Thyroid gland (tissue), 4 donors: ENCODE results near the gene GRIA1.

Experiments
- POLR2A ChIP-seq, 2 donors: fragments of 450-650 bp; IDR thresholded peaks; one replicate each; pipeline ENCODE4 v1.6.1; 2017; ENCODE audit warnings: antibody characterized with exemption in 2 of 2, mild to moderate bottlenecking in 2 of 2, moderate library complexity in 1 of 2
- TF ChIP-seq, protein P1 (sequence below), 6 experiments: fragments of 200-600 bp in 3 of 6; fragments of 450-650 bp in 3 of 6; sonication (generic) in 3 of 6; IDR thresholded peaks; one replicate each; pipeline ENCODE4 v1.5.1; 2016 to 2019; ENCODE audit warnings: antibody characterized with exemption in 6 of 6, mild to moderate bottlenecking in 2 of 6, inconsistent platforms in 1 of 6, moderate library complexity in 1 of 6

DNA sequence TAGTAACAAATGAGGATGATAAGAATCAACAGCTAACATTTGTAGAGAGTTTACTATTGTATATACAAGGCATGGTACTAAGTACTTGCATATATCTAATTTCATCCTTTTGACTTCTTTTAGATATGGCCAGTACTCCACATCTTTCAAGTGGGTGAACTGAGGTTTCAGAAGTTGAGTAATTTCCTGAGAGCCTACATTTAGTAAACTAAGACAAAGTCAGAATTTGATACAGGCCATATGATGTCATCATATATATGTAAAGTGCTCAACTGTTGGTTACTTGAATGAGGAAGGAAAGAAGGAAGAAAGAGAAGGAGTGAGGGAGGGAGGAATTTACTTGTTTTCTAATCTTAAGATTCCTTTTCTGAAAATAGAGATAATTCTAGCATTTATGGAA lies 52.8 kb downstream of the GRIA1 start:
- TF ChIP-seq, protein P1, sequence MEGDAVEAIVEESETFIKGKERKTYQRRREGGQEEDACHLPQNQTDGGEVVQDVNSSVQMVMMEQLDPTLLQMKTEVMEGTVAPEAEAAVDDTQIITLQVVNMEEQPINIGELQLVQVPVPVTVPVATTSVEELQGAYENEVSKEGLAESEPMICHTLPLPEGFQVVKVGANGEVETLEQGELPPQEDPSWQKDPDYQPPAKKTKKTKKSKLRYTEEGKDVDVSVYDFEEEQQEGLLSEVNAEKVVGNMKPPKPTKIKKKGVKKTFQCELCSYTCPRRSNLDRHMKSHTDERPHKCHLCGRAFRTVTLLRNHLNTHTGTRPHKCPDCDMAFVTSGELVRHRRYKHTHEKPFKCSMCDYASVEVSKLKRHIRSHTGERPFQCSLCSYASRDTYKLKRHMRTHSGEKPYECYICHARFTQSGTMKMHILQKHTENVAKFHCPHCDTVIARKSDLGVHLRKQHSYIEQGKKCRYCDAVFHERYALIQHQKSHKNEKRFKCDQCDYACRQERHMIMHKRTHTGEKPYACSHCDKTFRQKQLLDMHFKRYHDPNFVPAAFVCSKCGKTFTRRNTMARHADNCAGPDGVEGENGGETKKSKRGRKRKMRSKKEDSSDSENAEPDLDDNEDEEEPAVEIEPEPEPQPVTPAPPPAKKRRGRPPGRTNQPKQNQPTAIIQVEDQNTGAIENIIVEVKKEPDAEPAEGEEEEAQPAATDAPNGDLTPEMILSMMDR (IDR thresholded peaks at IDR 0.05): no peak
- no peak for TF ChIP-seq POLR2A (IDR thresholded peaks at IDR 0.05)
